Neuronal stem cell (in vitro differentiated cells): ENCODE measurements around the gene USP2.

ENCODE experiments used
- DNase-seq: peaks from one replicate; pipeline ENCODE4 v3.0.0-alpha.2; 2013; ENCODE audit warnings: low spot score
- H2AFZ ChIP-seq: one replicate; pipeline ENCODE4 v1.6.1; 2013; ENCODE audit warnings: mild to moderate bottlenecking, low read length, inconsistent platforms
- H2AK5ac ChIP-seq: 2 replicates; pipeline ENCODE4 v1.6.1; 2013; ENCODE audit warnings: low read depth, mild to moderate bottlenecking, inconsistent platforms, low read length, moderate library complexity, mixed read lengths
- H2BK120ac ChIP-seq: 2 replicates; pipeline ENCODE4 v1.6.1; 2013; ENCODE audit warnings: low read depth, mild to moderate bottlenecking, inconsistent platforms, low read length, moderate library complexity, mixed read lengths
- H2BK12ac ChIP-seq: one replicate; pipeline ENCODE4 v1.6.1; 2013; ENCODE audit warnings: low read length, inconsistent platforms
- H2BK15ac ChIP-seq: 2 replicates; pipeline ENCODE4 v1.6.1; 2013; ENCODE audit warnings: mild to moderate bottlenecking, low read length, inconsistent platforms, mixed read lengths
- H2BK5ac ChIP-seq: one replicate; pipeline ENCODE4 v1.6.1; 2013; ENCODE audit warnings: inconsistent platforms, mild to moderate bottlenecking, low read length, moderate library complexity
- H3K14ac ChIP-seq: one replicate; pipeline ENCODE4 v1.6.1; 2013; ENCODE audit warnings: low read length, inconsistent platforms
- H3K18ac ChIP-seq: 2 replicates; pipeline ENCODE4 v1.6.1; 2013; ENCODE audit warnings: low read length, inconsistent platforms
- H3K23ac ChIP-seq: 2 replicates; pipeline ENCODE4 v1.6.1; 2013; ENCODE audit warnings: low read depth, mild to moderate bottlenecking, mixed read lengths, low read length, inconsistent platforms; ENCODE audit not compliant: poor library complexity
- H3K27ac ChIP-seq: replicated peaks from 3 replicates; pipeline ENCODE4 v1.5.1; 2013; ENCODE audit warnings: low read length, inconsistent platforms
- H3K27me3 ChIP-seq, 3 experiments: 2 replicates each; pipeline ENCODE4 v1.6.1; 2013; ENCODE audit warnings: low read length in 3 of 3, mild to moderate bottlenecking in 2 of 3, inconsistent platforms in 1 of 3, low read depth in 1 of 3, mixed read lengths in 1 of 3, moderate library complexity in 1 of 3; ENCODE audit not compliant: control insufficient read depth in 3 of 3, insufficient read depth in 3 of 3
- H3K36me3 ChIP-seq, 2 donors: replicated peaks in 1 of 2; 2 replicates each; pipeline ENCODE4 v1.6.1; 2013; ENCODE audit warnings: low read length in 2 of 2; ENCODE audit not compliant: control insufficient read depth in 2 of 2, insufficient read depth in 2 of 2
- H3K4ac ChIP-seq: 2 replicates; pipeline ENCODE4 v1.6.1; 2013; ENCODE audit warnings: inconsistent platforms, mild to moderate bottlenecking, low read length, moderate library complexity
- H3K4me1 ChIP-seq, 2 donors: 1 replicate in 1 of 2; 2 replicates in 1 of 2; pipeline ENCODE4 v1.6.1; 2013; ENCODE audit warnings: low read length in 2 of 2, low read depth in 1 of 2; ENCODE audit not compliant: control insufficient read depth in 2 of 2, insufficient read depth in 1 of 2
- H3K4me2 ChIP-seq: one replicate; pipeline ENCODE4 v1.6.1; 2013; ENCODE audit warnings: mild to moderate bottlenecking, low read length, inconsistent platforms; ENCODE audit not compliant: insufficient read depth, poor library complexity, severe bottlenecking
- H3K4me3 ChIP-seq, 2 donors: 2 replicates each; pipeline ENCODE4 v1.5.1; 2013; ENCODE audit warnings: low read length in 2 of 2, mild to moderate bottlenecking in 2 of 2, inconsistent platforms in 1 of 2, moderate library complexity in 1 of 2
- H3K79me1 ChIP-seq: one replicate; pipeline ENCODE4 v1.6.1; 2013; ENCODE audit warnings: low read depth, mild to moderate bottlenecking, inconsistent platforms, low read length, moderate library complexity
- H3K9ac ChIP-seq: one replicate; pipeline ENCODE4 v1.6.1; 2013; ENCODE audit warnings: mild to moderate bottlenecking, low read depth, low read length, inconsistent platforms; ENCODE audit not compliant: poor library complexity
- H3K9me3 ChIP-seq, 2 donors: replicated peaks in 1 of 2; 2 replicates each; pipeline versions ENCODE3 to v1.6.1; 2013; ENCODE audit warnings: low read length in 2 of 2, mild to moderate bottlenecking in 2 of 2, inconsistent platforms in 1 of 2, low read depth in 1 of 2, mixed read lengths in 1 of 2, moderate library complexity in 1 of 2; ENCODE audit not compliant: control insufficient read depth in 2 of 2, insufficient read depth in 1 of 2
- H4K8ac ChIP-seq: one replicate; pipeline ENCODE4 v1.6.1; 2013; ENCODE audit warnings: low read depth, mild to moderate bottlenecking, inconsistent platforms, low read length, moderate library complexity
- H4K91ac ChIP-seq: one replicate; pipeline ENCODE4 v1.6.1; 2013; ENCODE audit warnings: low read length, low read depth, mild to moderate bottlenecking, inconsistent platforms; ENCODE audit not compliant: poor library complexity
- WGBS, 2 donors: extraction: QIAGEN DNeasy Blood & Tissue Kit; methylation state at CpG; one replicate each; pipeline ENCODE4 v1.1.7; 2013; ENCODE audit warnings: missing lambda C conversion rate in 2 of 2, mixed read lengths in 1 of 2; ENCODE audit not compliant: insufficient read length in 2 of 2, insufficient replicate concordance in 1 of 2; ENCODE audit errors: extremely low coverage in 2 of 2; 5-methylcytosine and 5-hydroxymethylcytosine counted together

Gene USP2

DNA sequence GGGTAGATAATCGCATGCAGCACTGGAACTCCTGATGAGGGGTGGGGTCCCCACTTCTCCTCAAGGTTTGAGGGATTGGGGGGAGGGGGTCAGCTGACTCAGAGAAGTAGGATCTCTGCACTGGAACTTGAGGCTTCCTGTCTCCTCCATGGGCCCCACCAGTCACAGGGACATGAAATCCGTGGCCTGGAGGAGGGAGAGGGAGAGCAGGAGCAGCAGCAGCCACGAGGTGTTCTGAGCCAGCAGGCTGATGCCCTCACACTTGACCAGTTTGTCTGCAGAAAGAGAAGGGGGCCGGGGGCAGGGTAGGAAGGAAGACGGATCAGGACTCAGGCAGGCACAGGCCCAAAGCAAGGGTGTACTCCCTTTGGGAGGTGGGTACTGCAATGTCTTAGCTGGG lies 37.8 kb upstream of the USP2 start:
- no peak overlapping the region for H4K8ac ChIP-seq
- peaks cover 0 to 23% (median 0%) of the 10 kb centered on the region in 3 experiments for H3K27me3 ChIP-seq
- H2BK15ac ChIP-seq: no peak overlapping the region
- H2BK12ac ChIP-seq: no peak overlapping the region
- peaks cover 10 to 16% of the 10 kb centered on the region in 2 donors for H3K36me3 ChIP-seq
- H3K79me1 ChIP-seq: peaks cover 8% of the 10 kb centered on the region
- DNase-seq: no peak
- H3K27ac ChIP-seq: no peak overlapping the region
- H3K4me3 ChIP-seq: no peak overlapping the region
- peak overlapping the region; percentile 39 for H3K23ac ChIP-seq
- WGBS, 2 donors: no CpG with 5 or more reads among the region's 5 CpGs
- no peak overlapping the region for H2AFZ ChIP-seq
- peaks cover 14 to 16% of the 10 kb centered on the region in 2 donors for H3K4me1 ChIP-seq
- H2BK5ac ChIP-seq: no peak overlapping the region
- no peak overlapping the region for H3K14ac ChIP-seq
- H2BK120ac ChIP-seq: no peak overlapping the region
- H4K91ac ChIP-seq: no peak overlapping the region
- H2AK5ac ChIP-seq: no peak overlapping the region
- H3K4me2 ChIP-seq: no peak overlapping the region
- H3K9me3 ChIP-seq: no peaks in the 10 kb centered on the region
- no peak overlapping the region for H3K9ac ChIP-seq
- no peak overlapping the region for H3K4ac ChIP-seq
- H3K18ac ChIP-seq: no peak overlapping the region

DNA sequence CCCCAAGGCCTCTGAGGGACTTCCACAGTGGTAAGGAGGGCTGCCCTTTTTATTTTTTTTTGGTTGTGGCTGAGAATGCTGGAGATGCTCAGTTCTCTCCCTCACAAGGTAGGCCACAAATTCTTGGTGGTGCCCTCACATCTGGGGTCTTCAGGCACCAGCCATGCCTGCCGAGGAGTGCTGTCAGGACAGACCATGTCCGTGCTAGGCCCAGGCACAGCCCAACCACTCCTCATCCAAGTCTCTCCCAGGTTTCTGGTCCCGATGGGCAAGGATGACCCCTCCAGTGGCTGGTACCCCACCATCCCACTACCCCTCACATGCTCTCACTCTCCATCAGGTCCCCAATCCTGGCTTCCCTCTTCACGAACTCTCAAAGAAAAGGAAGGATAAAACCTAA lies 37.3 kb upstream of the USP2 start:
- Histone ChIP-seq H3K4ac (no peak overlapping the region), H3K4me3 (no peak overlapping the region), H2BK120ac (no peak overlapping the region), H3K4me1 (peaks cover 12 to 16% of the 10 kb centered on the region in 2 donors), H2BK15ac (no peak overlapping the region), H3K18ac (no peak overlapping the region), H2AFZ (no peak overlapping the region), H3K14ac (no peak overlapping the region), H3K9me3 (no peaks in the 10 kb centered on the region), H3K4me2 (no peak overlapping the region), H3K23ac (no peak overlapping the region), H2BK5ac (no peak overlapping the region), H3K79me1 (peaks cover 8% of the 10 kb centered on the region), H4K8ac (no peak overlapping the region), H3K27me3 (peaks cover 0 to 18% (median 0%) of the 10 kb centered on the region in 3 experiments), H2BK12ac (no peak overlapping the region), H3K9ac (no peak overlapping the region), H3K36me3 (peaks cover 10 to 16% of the 10 kb centered on the region in 2 donors), H4K91ac (no peak overlapping the region), H3K27ac (no peak overlapping the region), H2AK5ac (no peak overlapping the region)
- DNase-seq: no peak
- no CpG with 5 or more reads among the region's 4 CpGs for WGBS, 2 donors

DNA sequence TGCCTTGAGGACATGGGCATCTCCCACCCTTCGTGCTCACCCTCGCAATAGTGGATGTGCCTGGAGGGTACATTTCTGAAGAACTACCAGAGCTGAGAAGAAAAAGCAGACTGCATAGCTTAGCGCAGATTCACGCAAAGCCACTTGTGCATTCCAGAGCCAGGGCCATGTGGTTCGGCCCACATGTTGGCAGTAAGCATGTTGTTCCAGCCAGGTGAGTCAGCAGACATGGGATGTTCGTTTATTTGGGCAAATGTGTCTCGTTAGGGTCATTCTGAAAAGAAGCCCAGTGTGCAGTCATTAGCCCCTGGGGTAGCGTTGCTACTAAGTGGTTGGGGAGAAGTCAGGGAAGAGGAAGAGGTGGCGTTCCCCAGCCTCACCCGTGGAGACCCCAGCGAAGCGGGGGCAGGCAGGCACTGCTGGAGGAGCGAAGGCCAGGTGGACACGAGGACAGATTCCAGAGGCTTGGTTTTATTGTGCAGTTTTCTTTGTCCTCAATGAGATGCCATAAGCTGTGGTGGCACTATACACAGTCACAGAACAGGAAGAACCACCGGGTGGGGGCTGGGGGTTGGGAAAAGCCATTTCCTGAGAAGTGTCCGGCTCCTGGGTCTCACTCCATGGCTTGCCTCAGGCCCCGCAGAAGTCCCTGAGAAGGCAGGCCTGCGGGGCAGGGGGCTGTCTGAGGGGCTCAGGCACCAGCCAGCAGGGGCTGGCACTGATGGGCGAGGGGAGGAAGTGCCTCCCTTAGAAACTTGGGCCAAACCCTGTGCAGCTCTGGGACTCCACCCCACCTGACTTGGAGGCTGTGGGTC lies 36.4 kb upstream of the USP2 start:
- H3K23ac ChIP-seq: no peak overlapping the region
- no peak overlapping the region for H3K4me3 ChIP-seq
- peaks cover 8% of the 10 kb centered on the region for H3K79me1 ChIP-seq
- no peak for DNase-seq
- no peak overlapping the region for H2AK5ac ChIP-seq
- H3K9ac ChIP-seq: peak overlapping the region; percentile 32
- peaks cover 7 to 12% of the 10 kb centered on the region in 2 donors for H3K4me1 ChIP-seq
- H3K9me3 ChIP-seq: no peaks in the 10 kb centered on the region
- peak overlapping the region; percentile 16 for H3K27ac ChIP-seq
- peaks cover 0 to 11% (median 0%) of the 10 kb centered on the region in 3 experiments for H3K27me3 ChIP-seq
- H3K4me2 ChIP-seq: no peak overlapping the region
- H2BK12ac ChIP-seq: no peak overlapping the region
- no peak overlapping the region for H2BK5ac ChIP-seq
- peaks cover 10 to 16% of the 10 kb centered on the region in 2 donors for H3K36me3 ChIP-seq
- H3K18ac ChIP-seq: no peak overlapping the region
- no peak overlapping the region for H3K4ac ChIP-seq
- H4K8ac ChIP-seq: no peak overlapping the region
- no peak overlapping the region for H2AFZ ChIP-seq
- no peak overlapping the region for H2BK15ac ChIP-seq
- H4K91ac ChIP-seq: no peak overlapping the region
- H3K14ac ChIP-seq: no peak overlapping the region
- no peak overlapping the region for H2BK120ac ChIP-seq
- no CpG with 5 or more reads among the region's 19 CpGs for WGBS, 2 donors
